GM19240 (cell line): ENCODE results near the gene IDH3G.
A peak's percentile ranks its signal among the peaks of the same experiment; 100 is the strongest.
"Not testable (repeated sequence)": the region's sequence is repeated elsewhere in the genome, so short reads cannot be mapped to it uniquely, and the experiment has no call there.

Experiments used
- DNase-seq: peaks from one replicate; pipeline ENCODE4 v3.0.0; 2011; ENCODE audit warnings: low spot score; ENCODE audit not compliant: insufficient read length

The IDH3G gene

GRCh38 chrX:153763298-153763932 lies 30.8 kb downstream of the IDH3G start:
- no peak for DNase-seq

DNA sequence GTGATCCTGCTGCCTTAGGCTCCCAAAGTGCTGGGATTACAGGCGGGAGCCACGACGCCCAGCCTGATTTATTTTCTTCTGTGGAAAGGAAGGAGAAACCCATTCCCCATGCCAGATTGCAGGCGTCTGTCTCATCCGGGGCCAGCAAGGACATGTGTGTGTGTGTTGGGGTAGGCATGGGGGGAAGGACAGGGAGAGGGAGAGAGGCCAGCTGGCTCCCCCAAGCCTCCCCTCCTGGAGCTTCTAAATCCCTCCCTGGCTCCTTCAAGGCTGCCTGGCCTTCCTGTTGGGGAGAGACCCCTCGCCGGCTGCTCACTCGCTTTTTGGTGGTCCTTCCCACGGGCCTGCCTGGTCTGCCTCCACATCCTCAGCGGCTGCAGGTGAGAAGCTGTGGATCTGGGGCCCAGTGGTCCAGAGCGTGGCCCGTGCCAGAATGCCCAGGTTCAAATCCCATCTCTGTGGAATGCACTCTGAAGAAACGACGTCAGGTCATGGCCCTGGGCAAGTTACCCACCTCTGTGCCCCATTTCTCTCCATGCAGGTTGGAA lies 31.5 kb downstream of the IDH3G start:
- DNase-seq, result no peak

DNA sequence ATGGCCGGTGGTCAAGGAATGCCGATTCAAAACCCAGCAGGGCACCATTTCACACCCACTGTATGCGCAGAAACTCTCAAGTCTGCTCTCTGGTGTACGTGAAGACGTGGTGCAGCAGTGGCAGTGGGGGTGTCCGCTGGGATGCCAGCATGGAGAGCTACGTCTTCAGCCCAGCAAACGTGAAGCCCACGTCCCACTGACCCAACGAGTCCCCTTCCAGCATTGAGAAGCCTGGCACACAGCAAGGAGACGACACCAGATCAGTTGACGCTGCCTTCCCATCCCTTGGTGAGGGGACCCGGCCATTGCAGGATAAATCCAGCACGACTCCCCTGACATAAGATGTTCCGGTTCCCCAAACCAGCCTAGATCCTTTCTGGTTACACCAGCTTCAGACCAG lies 32.3 kb downstream of the IDH3G start:
- DNase-seq, result peak; percentile 1

GRCh38 chrX:153755136-153755535 lies 39.0 kb downstream of the IDH3G start:
- no peak for DNase-seq

DNA sequence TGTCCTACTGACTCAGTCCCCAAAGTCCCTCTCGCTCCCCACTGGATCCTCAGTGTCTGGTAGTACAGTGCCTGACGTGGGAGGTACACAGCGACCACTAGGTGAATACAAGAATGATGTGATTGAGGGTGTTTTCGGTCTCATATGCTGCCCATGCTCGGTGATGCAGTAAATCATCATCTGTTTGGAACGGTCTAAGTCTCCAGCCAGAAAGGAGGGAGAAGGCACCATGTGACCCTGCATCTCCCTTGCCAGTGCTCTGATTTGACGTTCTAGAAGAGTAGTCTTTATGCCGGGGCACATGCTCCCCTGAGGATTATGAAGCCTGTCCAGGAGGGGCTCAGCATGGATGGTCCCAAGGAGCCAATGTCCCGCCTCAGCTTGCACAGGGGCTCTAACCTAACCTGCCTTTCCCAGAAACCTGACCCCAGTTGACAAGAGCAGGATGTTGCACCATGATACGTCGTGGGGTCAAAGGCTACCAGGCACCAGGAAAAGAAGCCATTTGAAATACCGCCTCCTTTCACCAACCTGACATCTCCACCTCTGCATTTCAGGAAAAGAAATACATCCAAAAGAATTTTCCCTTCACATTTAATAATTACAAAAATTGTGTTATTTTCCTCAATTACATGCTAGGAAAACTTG lies 43.9 kb downstream of the IDH3G start:
- DNase-seq, result no peak

DNA sequence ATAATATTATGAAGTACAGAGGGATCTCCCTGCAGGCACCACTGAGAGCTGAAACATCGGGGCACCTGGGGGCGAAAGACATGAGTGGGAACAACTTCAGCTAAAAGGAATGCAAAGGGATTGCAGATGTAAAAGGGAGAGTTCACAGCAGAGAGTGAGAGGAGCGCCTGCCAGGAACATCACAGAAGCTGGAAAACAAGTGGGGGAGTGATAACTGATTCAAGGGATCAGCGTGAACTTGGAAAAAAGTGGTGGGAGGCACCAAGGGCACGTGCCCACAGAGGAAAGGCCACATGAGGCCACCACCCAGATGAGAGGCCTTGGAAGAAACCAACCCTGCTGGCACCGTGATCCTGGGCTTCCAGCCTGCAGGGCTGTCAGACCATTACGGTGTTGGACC lies 45.2 kb downstream of the IDH3G start:
- not testable (repeated sequence) for DNase-seq

GRCh38 chrX:153746991-153747390 lies 47.2 kb downstream of the IDH3G start:
- not testable (repeated sequence) for DNase-seq

- no peak for DNase-seq
Measured at GRCh38 chrX:153746359-153746758, 47.8 kb downstream of the IDH3G start.

- not testable (repeated sequence) for DNase-seq
Measured at GRCh38 chrX:153745067-153745433, 49.1 kb downstream of the IDH3G start.

DNA sequence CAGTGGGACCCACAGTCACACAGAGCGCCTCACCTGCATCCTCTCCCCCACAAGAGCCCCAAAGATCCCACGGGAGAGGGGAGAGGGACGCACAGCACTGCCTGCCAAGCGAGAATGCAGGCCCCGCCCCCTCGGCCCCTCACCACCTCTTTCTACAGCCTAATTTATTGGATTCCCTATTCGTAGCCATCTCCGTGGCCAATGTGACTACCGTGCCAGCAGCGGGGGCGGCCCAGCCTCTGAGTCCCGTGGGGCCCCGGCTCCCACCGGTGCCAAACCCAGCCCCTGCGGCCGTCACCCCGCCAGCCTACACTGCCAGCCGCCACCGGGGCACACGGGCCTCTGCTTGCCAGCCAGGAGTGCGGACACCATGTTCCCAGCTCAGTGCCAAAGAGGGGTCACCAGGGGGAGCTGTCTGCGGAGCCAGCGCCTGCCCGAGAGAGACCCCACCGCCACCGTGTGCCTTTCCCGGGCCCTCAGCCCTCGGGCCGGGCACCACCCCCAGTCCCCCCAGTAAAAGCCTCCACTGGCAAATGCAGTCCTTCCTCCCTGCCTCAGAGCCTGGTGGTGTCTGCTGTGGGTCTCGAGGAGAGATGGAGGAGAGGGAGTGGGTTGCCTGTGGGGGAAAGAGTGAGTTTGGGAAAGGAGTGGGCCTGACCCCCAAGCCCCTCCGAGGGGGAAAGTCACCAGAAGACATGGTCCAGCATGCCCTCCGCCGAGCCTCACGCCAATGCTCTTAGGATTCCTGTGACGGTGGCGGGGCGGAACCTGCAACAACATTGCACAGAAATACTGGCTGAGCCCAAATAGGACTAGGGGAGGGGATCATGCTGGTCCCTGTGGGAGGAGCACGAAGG lies 49.7 kb downstream of the IDH3G start:
- DNase-seq, result no peak

GRCh38 chrX:153743468-153744209 lies 50.5 kb downstream of the IDH3G start:
- DNase-seq, result not testable (repeated sequence)

GRCh38 chrX:153742796-153743467 lies 51.2 kb downstream of the IDH3G start:
- DNase-seq, result not testable (repeated sequence)

DNA sequence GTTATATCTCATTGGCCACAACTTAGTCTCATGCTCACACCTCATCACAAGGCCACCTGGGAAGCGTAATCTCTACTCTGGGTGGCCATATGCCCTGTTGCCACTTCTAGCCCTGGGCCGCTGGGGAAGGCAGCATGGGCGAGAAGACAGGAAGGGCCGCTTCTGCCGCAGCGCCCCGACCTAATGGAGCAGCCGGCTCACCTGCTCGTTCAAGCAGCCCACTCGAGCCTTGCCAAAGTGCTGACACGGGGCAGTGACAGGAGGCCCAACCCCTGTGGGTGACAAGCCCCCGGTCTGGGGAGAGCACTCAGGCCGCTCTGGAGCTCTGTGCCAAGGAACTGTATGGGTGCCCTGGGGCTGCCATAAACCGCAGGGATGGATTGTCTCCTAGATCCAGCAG lies 52.1 kb downstream of the IDH3G start:
- DNase-seq, result not testable (repeated sequence)

- no peak for DNase-seq
Measured at GRCh38 chrX:153741446-153741845, 52.7 kb downstream of the IDH3G start.

DNA sequence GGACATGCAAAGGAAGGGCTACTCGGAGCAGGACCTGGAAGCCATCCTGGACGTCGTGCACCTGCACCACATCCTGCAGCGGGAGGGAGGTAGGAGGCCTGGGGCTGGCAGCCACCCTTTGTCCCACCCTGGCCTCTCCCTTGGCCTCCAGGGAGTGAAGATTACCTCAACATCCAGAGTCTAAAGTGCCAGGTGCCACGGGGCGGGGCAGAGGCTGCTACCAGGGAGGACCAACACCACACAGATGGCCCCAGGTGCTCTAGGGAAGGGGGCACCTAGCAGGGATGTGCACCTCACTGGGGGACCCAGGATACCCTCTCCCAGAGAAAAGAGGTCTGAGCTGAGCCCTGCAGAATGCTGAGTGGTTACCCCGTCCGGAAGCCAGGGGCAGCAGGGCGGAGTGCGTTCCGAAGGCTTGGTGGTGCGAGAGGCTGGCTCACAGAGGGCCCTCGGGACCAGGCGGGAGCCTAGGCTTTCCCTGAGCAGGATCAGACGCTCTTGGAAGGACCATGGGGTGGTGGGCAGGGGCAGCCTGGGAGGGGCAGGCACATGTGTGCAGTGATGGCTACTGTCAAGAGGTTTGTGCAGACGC lies 53.4 kb downstream of the IDH3G start:
- DNase-seq, result no peak

- no peak for DNase-seq
Measured at GRCh38 chrX:153739754-153740486, 54.3 kb downstream of the IDH3G start.

- no peak for DNase-seq
Measured at GRCh38 chrX:153738056-153738605, 56.0 kb downstream of the IDH3G start.

- no peak for DNase-seq
Measured at GRCh38 chrX:153736871-153737441, 57.2 kb downstream of the IDH3G start.
